Hypothalamus (tissue), 51 donors: ENCODE measurements around the gene TMEM143.
A peak's percentile ranks its signal among the peaks of the same experiment; 100 is the strongest.
"Not testable (repeated sequence)": the region's sequence is repeated elsewhere in the genome, so short reads cannot be mapped to it uniquely, and the experiment has no call there.

Source experiments
- DNase-seq, 51 donors: peaks; one replicate each; lab custom pipeline; 2025; lab: John Stamatoyannopoulos, UW

TMEM143 gene

GRCh38 chr19:48363810-48364597 is at the start of gene TMEM143, which contains the start of gene SYNGR4:
Gene TMEM143, minus strand, starts transcription at chr19:48363940. Its CDS starts 20 bp downstream, at chr19:48363920.
Gene SYNGR4, plus strand, starts transcription at chr19:48364367. Its CDS starts 1,476 bp downstream, at chr19:48365843.
- DNase-seq, result peak; percentile 81 to 100 (median 99)

DNA sequence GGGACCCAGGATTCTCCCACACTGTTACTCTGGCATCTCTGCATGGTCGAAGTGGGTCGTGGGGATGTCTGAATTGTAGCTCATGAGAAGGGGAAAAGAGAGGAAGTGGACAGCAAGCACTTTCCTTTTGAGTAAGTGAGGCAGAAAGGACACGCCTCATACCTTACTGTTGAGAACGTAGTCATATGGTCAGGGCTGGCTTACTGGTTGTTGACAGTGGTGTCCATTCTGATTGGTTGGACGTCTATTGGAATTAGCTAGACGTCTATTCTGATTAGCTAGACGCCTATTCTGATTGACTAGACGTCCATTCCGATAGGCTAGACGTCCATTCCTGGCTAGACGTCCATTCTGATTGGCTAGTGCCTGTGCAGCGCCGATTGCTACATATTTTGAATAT is 42.1 kb upstream of the TMEM143 start:
- DNase-seq, result no peak

- DNase-seq, result no peak
Observed at GRCh38 chr19:48405010-48405659, 41.4 kb upstream of the TMEM143 start.

GRCh38 chr19:48403606-48404005 is 39.9 kb upstream of the TMEM143 start:
- DNase-seq, result peak in 22 of 51 donors; percentile 7 to 56 (median 30)

DNA sequence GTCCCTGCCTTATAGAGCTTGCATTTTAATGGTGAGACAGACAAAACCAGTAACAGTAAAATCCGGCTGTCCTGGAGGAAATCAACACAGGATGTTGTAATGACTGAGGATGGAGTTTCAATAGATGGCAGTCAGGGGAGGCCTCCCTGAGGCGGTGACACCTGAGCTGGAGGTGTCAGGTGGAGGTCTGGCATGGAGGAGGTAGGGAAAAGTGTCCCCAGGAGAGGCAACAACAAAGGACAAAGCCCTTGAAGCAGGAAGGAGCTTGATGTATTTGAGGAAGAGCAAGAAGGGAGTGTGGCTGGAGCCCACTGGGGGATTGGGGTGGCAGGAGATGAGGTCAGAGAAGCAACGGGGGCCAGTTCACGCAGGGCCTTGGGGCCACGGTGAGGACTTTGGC is 37.5 kb upstream of the TMEM143 start:
- no peak for DNase-seq

DNA sequence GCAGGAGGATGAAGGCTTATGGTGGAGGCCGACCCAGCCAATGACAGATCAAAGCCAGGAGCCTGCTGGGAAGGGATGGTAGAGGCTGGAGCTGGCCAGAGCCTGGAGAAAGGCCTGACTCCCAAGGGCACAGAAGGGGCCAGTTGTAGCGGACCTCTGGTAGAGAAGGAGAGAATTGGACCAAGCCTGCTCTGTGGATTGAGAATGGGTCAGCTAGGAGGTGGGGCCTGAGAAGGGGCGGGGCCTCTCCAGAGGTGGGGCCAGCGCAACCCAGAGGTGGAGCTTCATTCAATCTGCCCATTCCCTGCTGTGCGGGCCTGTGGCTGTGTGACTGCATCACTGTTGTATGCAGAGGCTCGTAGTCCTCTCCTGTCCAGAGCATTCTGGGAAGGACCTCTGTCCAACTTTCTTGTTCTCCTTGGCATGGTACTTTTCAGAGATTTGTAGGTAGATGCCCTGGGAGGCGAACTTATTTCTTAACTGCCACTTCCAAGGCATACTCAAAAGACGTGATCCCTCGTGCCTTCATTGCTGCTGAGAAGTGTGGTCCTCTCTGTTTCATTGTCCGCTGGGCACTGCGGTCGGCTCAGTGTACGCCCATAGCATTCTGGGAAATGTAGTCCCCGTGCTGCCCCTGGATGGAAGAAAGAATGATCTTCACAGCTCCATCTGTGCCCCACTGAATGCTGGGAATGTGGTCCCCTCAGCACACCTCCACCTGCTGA is 36.4 kb upstream of the TMEM143 start:
- peak in 1 of 51 donors; percentile 6 for DNase-seq

GRCh38 chr19:48398375-48399235 is 34.9 kb upstream of the TMEM143 start:
- DNase-seq, result peak in 15 of 51 donors; percentile 8 to 57 (median 27)

DNA sequence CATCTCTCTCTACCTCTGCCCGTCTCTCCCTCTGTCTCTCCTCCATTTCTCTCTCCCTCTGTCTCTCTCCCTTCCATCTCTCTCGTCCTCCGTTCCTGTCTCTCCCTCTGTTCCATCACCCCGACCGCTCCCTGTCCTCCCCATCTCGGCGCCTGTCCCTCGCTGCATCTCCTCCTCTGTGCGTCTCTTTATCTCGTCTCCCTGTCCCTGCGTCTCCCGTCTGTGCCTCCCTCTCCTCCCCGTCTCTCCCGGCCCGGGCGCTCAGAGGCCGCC is 34.3 kb upstream of the TMEM143 start:
- no peak for DNase-seq

DNA sequence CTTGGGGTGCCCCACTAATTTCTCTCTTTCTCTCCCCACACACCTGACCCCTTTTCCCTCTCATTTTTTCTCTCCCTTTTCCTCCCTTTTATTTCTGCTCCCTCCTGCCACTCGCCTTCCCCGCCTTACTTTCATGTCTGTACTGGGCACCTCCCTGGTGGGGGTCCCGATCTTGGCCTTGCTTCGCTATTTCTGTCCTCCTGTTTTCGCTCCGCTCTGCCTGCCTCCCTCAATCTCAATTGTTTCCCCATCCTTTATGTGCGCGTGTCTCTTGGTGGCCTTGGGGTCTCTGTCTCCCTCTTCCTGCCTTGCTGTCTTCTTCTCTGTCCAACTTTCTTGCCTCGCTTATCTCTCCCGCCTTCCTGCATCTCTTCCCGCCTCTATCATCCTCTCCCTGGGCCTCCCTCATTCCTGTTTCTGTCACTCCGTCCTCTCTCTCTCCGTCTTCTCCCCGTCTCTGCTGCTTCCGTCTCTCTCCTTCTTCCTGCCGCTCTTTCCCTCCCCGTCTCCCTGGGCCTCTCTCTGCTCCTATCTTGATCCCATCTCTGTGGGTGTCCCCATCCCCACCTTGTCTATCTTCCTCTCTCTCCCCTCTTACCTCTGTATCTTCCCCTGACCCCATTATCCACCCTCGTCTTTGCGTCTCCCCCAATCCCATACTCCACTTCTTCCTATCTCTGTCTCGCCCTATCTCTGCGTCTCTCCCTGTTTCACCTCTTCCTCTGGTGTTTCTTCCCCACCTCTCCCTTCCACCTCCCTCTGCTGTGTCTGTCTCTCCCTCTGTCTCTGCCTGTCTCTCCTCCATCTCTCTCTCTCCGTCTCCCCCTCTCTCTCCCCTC is 33.7 kb upstream of the TMEM143 start:
- no peak for DNase-seq

GRCh38 chr19:48396824-48397176 is 33.1 kb upstream of the TMEM143 start:
- no peak for DNase-seq

GRCh38 chr19:48396016-48396823 is 32.5 kb upstream of the TMEM143 start:
- no peak for DNase-seq

DNA sequence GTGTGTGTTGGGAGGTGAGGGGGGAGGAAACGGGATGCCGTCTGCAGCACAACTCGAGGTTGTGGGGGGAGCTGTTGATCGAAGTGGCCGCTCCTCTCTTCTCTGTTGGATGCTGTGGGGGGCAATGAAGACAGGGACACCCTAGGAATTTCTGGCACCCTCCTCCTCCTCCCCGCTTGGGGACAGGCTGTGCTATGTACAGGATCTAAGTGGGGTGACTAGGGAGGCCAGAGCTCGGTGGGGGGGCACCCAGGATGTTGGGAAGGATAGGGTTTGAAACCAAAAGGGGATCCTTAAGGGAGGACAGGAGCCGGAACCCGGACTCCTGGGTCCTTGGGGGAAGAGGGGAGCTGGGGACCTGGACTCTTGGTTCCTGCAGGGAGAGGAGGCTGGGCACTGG is 31.8 kb upstream of the TMEM143 start:
- DNase-seq, result peak in 1 of 51 donors; percentile 4

- DNase-seq, result no peak
Observed at GRCh38 chr19:48395170-48395455, 31.4 kb upstream of the TMEM143 start.

DNA sequence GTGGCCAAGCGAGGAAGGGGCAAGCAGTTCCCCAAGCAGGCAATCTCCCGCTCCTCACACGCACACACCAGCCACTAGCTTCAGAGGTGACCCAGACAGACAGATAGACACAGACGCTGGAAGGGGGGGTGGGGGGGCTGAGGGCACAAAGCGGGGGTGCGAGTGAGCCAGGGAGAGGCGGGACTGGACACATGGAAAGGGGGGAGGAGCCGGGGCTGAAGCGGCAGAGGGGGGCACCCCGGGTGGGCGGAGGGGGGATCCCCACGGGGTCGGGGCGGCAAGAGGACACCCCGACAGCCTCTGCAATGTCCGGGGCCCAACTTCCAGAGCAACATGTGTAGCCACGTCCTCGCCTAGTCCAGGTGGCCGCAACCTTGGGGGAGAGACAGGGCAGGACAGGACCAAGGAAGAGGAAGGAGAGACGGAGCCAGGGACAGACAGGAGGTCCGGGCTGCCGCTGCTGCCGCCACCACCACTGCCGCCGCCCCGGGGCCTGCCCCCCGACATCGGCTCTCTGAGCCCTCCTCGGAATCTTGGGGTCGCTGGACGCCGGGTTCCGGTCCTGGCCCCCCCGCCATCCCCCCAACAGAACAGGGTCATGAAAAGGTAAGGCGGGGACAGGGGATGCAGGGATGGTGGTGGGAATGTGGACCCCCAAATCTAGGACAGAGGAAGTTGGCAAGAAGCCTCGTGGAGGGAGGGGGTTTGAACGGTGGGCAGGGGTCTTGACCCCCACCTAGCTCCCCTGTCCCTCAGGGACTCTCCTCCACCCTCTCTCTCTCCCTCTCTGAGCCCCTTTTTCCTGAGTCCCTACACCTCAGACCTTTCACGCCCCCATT is 30.8 kb upstream of the TMEM143 start:
- DNase-seq, result peak in 3 of 51 donors; percentile 16 to 42 (median 27)

DNA sequence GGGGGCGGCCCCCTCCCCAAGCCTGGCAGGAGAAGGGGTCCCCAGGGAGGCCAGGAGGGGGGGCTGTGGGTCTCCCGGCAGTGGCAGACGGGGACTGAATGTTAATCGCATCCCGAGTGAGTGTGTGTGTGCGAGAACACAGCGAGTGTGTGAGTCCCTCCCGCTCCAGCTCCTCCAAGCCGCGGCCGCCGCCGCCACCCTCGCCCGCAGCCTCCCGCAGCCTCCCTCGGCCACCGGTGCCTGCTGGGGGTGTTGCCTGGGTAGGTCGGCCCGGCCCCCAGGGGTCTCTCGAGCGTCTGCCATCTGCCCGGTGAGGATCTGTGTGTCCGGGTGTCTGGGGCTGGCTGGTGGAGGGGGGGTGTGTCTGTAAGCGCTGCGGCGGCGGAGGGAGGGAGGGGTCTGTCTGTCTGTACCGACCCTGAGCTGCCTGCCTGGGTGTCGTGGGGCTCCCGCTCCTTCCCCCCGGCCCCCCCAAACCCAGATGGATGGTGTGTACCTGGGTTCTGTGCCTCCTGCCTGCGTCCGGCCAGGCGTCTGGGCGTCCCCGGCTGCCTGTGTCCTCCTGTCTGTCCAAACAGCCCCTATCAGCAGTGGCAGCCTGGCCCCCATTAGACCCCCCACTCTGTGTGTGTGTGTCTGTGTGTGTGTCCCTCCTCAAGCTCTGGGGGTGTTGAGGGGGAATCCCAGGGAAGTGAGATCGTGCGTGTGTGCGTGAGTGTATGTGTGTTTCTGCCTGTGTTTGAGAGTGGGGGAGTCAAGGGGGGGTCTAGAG is 30.0 kb upstream of the TMEM143 start, which contains the start of gene GRIN2D:
Gene GRIN2D (plus strand): TSS at position 110 of the 772 bp plus-strand sequence. CDS start 4,725 bp downstream, outside the sequence.
- peak in 17 of 51 donors; percentile 3 to 43 (median 23) for DNase-seq

- DNase-seq, result no peak
Observed at GRCh38 chr19:48392860-48393558, 29.3 kb upstream of the TMEM143 start.

DNA sequence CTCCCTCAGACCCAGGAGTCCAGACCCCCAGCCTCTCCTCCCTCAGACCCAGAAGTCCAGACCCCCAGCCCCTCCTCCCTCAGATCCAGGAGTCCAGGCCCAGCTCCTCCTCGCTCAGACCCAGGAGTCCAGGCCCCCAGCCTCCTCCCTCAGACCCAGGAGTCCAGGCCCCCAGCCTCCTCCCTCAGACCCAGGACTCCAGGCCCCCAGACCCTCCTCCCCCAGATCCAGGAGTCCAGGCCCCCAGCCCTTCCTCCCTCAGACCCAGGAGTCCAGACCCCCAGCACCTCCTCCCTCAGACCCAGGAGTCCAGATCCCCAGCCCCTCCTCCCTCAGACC is 28.2 kb upstream of the TMEM143 start:
- DNase-seq, result not testable (repeated sequence)
